Endodermal cell (in vitro differentiated cells): ENCODE measurements around the gene COPS3. TPM values are rescaled to one million over a fixed set of nuclear protein-coding genes. Genes with fewer than 3 reads are reported as not detected.
A peak's percentile ranks its signal among the peaks of the same experiment; 100 is the strongest.

Source experiments
- DNase-seq: peaks from one replicate; pipeline ENCODE4 v3.0.0-alpha.2; 2017
- H3K27ac ChIP-seq: 2 replicates; pipeline ENCODE4 v1.5.1; 2013; ENCODE audit warnings: mild to moderate bottlenecking, low read depth, low read length, moderate library complexity
- H3K27me3 ChIP-seq: 2 replicates; pipeline ENCODE4 v1.6.1; 2013; ENCODE audit warnings: mild to moderate bottlenecking, low read length, moderate library complexity; ENCODE audit not compliant: insufficient read depth, control insufficient read depth, poor library complexity, severe bottlenecking
- H3K36me3 ChIP-seq: 2 replicates; pipeline ENCODE4 v1.7.0; 2013; ENCODE audit warnings: mild to moderate bottlenecking, low read length, moderate library complexity; ENCODE audit not compliant: control insufficient read depth, insufficient read depth
- H3K4me1 ChIP-seq: one replicate; pipeline ENCODE4 v1.7.0; 2013; ENCODE audit warnings: low read length; ENCODE audit not compliant: control insufficient read depth, insufficient read depth
- H3K4me3 ChIP-seq: 2 replicates; pipeline ENCODE4 v1.5.1; 2013; ENCODE audit warnings: mild to moderate bottlenecking, low read length, moderate library complexity
- H3K9ac ChIP-seq: 2 replicates; pipeline ENCODE4 v1.6.1; 2013; ENCODE audit warnings: mild to moderate bottlenecking, low read length, moderate library complexity; ENCODE audit not compliant: poor library complexity, severe bottlenecking; ENCODE audit errors: extremely low read depth
- H3K9me3 ChIP-seq: 2 replicates; pipeline ENCODE4 v1.6.1; 2013; ENCODE audit warnings: mild to moderate bottlenecking, low read length, moderate library complexity; ENCODE audit not compliant: control insufficient read depth
- H3K27ac Mint-ChIP-seq: 2 replicates; pipeline ENCODE4 v1.8.0; 2020; ENCODE audit warnings: mixed read lengths
- H3K27me3 Mint-ChIP-seq: 2 replicates; pipeline ENCODE4 v1.8.0; 2021; ENCODE audit warnings: mild to moderate bottlenecking, mixed read lengths; ENCODE audit not compliant: insufficient read depth
- H3K36me3 Mint-ChIP-seq: 2 replicates; pipeline ENCODE4 v1.8.0; 2020; ENCODE audit warnings: low read depth, mixed read lengths
- H3K4me1 Mint-ChIP-seq: 2 replicates; pipeline ENCODE4 v1.8.0; 2020; ENCODE audit warnings: mixed read lengths
- H3K4me3 Mint-ChIP-seq: 2 replicates; pipeline ENCODE4 v1.8.0; 2020; ENCODE audit warnings: mild to moderate bottlenecking, moderate library complexity, mixed read lengths
- H3K9me3 Mint-ChIP-seq: 2 replicates; pipeline ENCODE4 v1.8.0; 2020; ENCODE audit warnings: mild to moderate bottlenecking, mixed read lengths
- CTCF ChIP-seq: fragments of 200-600 bp; sonication (generic); conservative IDR thresholded peaks from 2 replicates; pipeline ENCODE4 v1.5.0; 2021; ENCODE audit warnings: antibody characterized with exemption, mild to moderate bottlenecking
- WGBS, 2 experiments: methylation state at CpG; one replicate each; pipeline versions ENCODE4 v1.1.5 to v1.1.7; 2013; ENCODE audit warnings: missing lambda C conversion rate in 2 of 2, mixed read lengths in 1 of 2; ENCODE audit not compliant: insufficient coverage in 1 of 2, insufficient read length in 1 of 2; 5-methylcytosine and 5-hydroxymethylcytosine counted together
- long read RNA-seq, 4 experiments: library from polyadenylated mRNA in 2 of 4; library from RNA in 1 of 4; library from capped mRNA in 1 of 4; stranded (forward) in 3 of 4; unstranded in 1 of 4; transcript quantifications; one replicate each; pipeline ENCODE4 v2.0.0, GENCODE V29; 2020 to 2021; ENCODE audit warnings: inconsistent platforms in 1 of 4
- polyA plus RNA-seq, 2 experiments: library from polyadenylated mRNA; stranded (reverse); fragments of 50-300 nt; gene quantifications; one replicate each; pipeline ENCODE4 v1.2.3, GENCODE V29; 2013
- total RNA-seq, 2 donors: library from RNA; stranded (reverse); fragmentation: NEBNext Ultra II Directional in 1 of 2; extraction: Animal tissue kit (Norgen Biotek cat#: 25700) in 1 of 2; gene quantifications; 2 replicates in 1 of 2; 3 replicates in 1 of 2; pipeline ENCODE4 v1.2.1, GENCODE V29; 2021

COPS3 gene
- total RNA-seq: 10 to 100 TPM; 63.1 to 67.5 TPM
- 92.4 TPM for polyA plus RNA-seq (2013, experiment 1 of 2)
- 91.0 TPM for polyA plus RNA-seq (2013, experiment 2 of 2)
- long read RNA-seq, experiment 1, transcript COPS3-201 (12 exons, 1,641 nt): major isoform, 26 of 41 reads
- long read RNA-seq, experiment 1, partial matches to known transcripts: 7 of 41 reads
- long read RNA-seq, experiment 1, other reads (novel, unspliced or antisense): 8 of 41 reads
- long read RNA-seq, experiment 2, transcript COPS3-201 (12 exons, 1,641 nt): major isoform, 63 of 79 reads
- long read RNA-seq, experiment 2, partial matches to known transcripts: 4 of 79 reads
- long read RNA-seq, experiment 2, other reads (novel, unspliced or antisense): 11 of 79 reads
- long read RNA-seq, experiment 3, transcript COPS3-201 (12 exons, 1,641 nt): major isoform, 344 of 425 reads
- long read RNA-seq, experiment 3, partial matches to known transcripts: 4 of 425 reads
- long read RNA-seq, experiment 3, other reads (novel, unspliced or antisense): 76 of 425 reads
- long read RNA-seq, experiment 4, transcript COPS3-201 (12 exons, 1,641 nt): major isoform, 68 of 82 reads
- long read RNA-seq, experiment 4, partial matches to known transcripts: 0 of 82 reads
- long read RNA-seq, experiment 4, other reads (novel, unspliced or antisense): 14 of 82 reads

- Mint-ChIP-seq H3K27ac (peak within 1 kb of the TSS; percentile 92), H3K27me3 (no peaks in the 10 kb centered on the region), H3K4me3 (peak within 1 kb of the TSS; percentile 89), H3K4me1 (peaks cover 10% of the 10 kb centered on the region), H3K9me3 (no peaks in the 10 kb centered on the region), H3K36me3 (peaks cover 7% of the 10 kb centered on the region)
- H3K4me3 ChIP-seq: peak within 1 kb of the TSS; percentile 84
- DNase-seq: peak; percentile 99
- H3K27ac ChIP-seq: peak within 1 kb of the TSS; percentile 98
- 0 to 1% methylated on average over 53 to 80 of the region's 80 CpGs for WGBS, 2 experiments
- no peaks in the 10 kb centered on the region for H3K9me3 ChIP-seq
- no peaks in the 10 kb centered on the region for H3K27me3 ChIP-seq
- peak within 1 kb of the TSS; percentile 92 for H3K9ac ChIP-seq
- TF ChIP-seq CTCF: no peak
- H3K36me3 ChIP-seq: peaks cover 20% of the 10 kb centered on the region
- H3K4me1 ChIP-seq: no peaks in the 10 kb centered on the region
Observed at GRCh38 chr17:17280613-17281549, at the start of gene COPS3. Gene COPS3 (minus strand): TSS chr17:17281246. CDS start chr17:17281186, 60 bp downstream.

GRCh38 chr17:17328251-17328650 lies 47.2 kb upstream of the COPS3 start:
- WGBS, 2 experiments: 79% methylated on average over 8 of the region's 8 CpGs; no CpG with 5 or more reads in 1 of the 2 experiments
- H3K36me3 Mint-ChIP-seq: no peaks in the 10 kb centered on the region
- H3K4me3 Mint-ChIP-seq: no peak overlapping the region

More at GRCh38 chr17:17328251-17328650, 47.2 kb upstream of the COPS3 start:
- Mint-ChIP-seq H3K9me3 (no peaks in the 10 kb centered on the region), H3K27ac (no peak overlapping the region), H3K27me3 (no peaks in the 10 kb centered on the region), H3K4me1 (no peaks in the 10 kb centered on the region)
- Histone ChIP-seq H3K9ac (no peak overlapping the region), H3K4me1 (no peaks in the 10 kb centered on the region), H3K9me3 (no peaks in the 10 kb centered on the region), H3K27me3 (no peaks in the 10 kb centered on the region), H3K4me3 (no peak overlapping the region), H3K36me3 (no peaks in the 10 kb centered on the region), H3K27ac (no peak overlapping the region)
- peak; percentile 45 for DNase-seq
- no peak for TF ChIP-seq CTCF
